ENCODE measurements around the gene S100A5.

GRCh38 chr1:153563991-153564390 lies 23.3 kb upstream of the S100A5 start:
- no peak for TF ChIP-seq EZH2 (IDR thresholded peaks at IDR 0.05; ENCODE audit: borderline replicate concordance, low read depth, low read length, severe bottlenecking)
- TF ChIP-seq CTCF (IDR thresholded peaks at IDR 0.05; ENCODE audit: borderline replicate concordance, extremely low read depth, low read length, poor library complexity, severe bottlenecking), result no peak
